Colon (tissue), 2 donors: ENCODE measurements around the gene RING1.

Source experiments
- FAIRE-seq: peaks from 2 replicates; lab custom pipeline; 2012; peaks lifted over from hg19 to GRCh38; lab: Jason Lieb, UNC
- donor health status: control.
- donor health status: control.

Gene RING1

GRCh38 chr6:33247977-33248642, 39.8 kb downstream of the RING1 start:
- FAIRE-seq: no peak

DNA sequence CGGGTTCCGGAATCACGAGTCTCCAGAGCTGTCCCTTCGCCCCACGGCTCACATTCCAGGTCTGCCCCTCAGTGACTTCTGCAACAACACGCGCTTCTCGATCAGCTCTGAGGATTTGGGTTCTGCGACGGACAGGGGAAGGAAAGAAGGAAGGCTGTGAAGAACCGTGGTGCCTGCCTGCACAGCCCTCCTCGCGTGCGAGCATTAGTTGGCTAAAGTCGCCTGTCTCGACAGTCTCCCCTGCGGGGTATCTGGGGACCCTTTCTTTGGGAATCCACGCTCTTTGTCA, 40.3 kb downstream of the RING1 start:
- no peak for FAIRE-seq

- FAIRE-seq: peak; percentile 38
These were observed 40.8 kb downstream of the RING1 start for GRCh38 chr6:33248932-33249731.

GRCh38 chr6:33249732-33250630, 41.7 kb downstream of the RING1 start:
- no peak for FAIRE-seq

- FAIRE-seq: no peak
These were observed 42.4 kb downstream of the RING1 start for GRCh38 chr6:33250731-33251130.

DNA sequence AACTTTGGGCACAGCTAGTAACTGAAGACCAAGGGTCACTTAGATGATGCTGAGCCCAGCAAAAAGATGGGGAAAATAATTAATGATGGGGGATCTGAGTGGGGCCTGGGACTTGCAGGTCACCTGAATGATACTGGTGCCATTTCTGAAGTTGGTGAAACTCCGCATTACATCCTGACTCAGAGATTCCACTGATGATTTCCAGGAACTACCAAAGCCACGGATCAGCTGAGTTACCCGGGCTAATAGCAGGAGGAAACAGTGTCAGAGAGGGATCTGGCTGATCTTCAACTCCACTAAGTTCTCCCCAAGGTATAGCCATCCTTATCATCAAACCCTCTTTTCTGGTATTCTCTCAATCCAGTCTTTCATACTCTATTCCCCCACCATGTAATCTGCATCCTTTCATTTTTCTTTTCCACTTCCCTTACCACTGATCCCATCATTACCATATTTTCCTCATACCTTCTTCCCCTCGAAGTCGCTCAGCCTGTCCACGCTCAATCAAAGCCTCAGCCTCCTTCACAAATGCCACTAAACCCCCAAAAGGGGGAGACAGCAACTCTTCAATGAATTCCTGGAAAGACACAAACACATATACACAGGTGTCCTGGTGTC, 43.2 kb downstream of the RING1 start:
- FAIRE-seq: no peak

- no peak for FAIRE-seq
These were observed 44.5 kb downstream of the RING1 start for GRCh38 chr6:33252759-33253158.

GRCh38 chr6:33254591-33254990, 46.3 kb downstream of the RING1 start:
- FAIRE-seq: no peak

DNA sequence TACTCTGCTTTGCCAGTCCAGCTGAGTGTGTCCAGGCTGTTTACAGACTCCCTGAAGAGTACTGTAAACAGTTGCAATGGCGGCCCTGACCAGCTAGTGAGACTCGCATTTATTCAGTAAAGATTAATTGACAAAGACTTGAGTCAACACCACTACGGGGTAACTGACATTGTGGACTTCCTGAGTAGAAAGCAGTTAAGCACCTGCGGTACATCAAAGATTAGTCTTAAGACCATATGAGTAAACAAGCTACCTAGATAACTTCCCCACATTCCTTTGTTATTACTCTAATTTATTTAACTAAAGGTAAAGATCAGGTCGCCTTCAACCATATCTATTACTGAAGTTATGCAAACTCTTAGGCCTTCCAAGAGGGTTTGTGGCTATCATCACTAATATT, 50.7 kb downstream of the RING1 start:
- no peak for FAIRE-seq
